Measurements from ENCODE around the gene FAM89A. TPM values are rescaled to one million over a fixed set of nuclear protein-coding genes. Genes with fewer than 3 reads are reported as not detected.
"Not testable (repeated sequence)": the region's sequence is repeated elsewhere in the genome, so short reads cannot be mapped to it uniquely, and the experiment has no call there.

Gene FAM89A
- total and polyA plus RNA-seq, 9 of the 15 experiments (the other 6 are each of a cell fraction or from before 2014, with no cell fraction given), result 8.7 to 66.2 (median 43.3) TPM

DNA sequence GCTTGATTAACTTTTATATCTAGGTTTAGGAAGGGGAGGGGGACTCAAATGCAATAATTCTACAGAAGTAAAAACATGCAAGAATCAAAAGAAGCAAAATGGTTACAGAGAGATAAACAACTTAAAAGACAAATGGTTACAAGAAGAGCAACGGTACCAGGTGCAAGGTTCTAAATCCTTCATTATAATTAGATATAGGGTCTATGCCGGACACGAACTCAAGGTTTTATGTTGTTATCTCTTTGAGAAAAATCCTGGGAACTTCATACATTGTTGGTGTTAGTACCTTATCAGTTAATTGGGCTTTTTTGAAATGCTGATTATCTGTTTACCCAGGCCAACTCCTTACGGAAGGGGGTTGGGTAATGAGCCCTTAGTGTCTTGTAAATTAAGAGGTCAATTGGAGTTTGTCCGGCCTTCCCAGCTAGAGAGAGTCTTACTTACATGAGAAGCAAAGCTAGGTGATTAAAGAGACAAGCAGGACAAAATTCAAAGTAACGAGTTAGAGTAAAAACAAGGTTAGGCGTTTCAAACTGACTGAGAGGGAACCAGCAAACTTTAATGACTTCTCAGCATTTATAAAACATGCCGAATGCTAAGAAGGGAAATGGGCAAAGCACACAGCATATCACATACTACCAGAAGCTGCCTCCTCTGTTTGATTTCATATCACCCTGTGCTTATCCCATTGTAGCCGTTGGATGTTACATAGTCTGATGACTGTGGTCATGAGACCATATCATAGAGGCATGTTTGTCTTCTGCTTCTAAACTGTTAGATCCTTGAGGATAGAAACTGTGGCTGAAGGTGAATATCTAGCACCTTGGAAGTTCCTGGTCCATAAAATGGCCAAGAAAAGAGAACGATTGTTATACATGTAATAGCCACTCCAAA, 55.2 kb downstream of the FAM89A start (continued):
- TF ChIP-seq LEF1 (IDR thresholded peaks at IDR 0.05) (peak; percentile 96), KLF6 (CRISPR knock-in tag; IDR thresholded peaks at IDR 0.05; ENCODE audit: borderline replicate concordance) (peak; percentile 55; the same call in 1 of the 2 replicates), CEBPB (tag; IDR thresholded peaks at IDR 0.05) (peak; percentile 58), ZNF354B (CRISPR knock-in tag; IDR thresholded peaks at IDR 0.05) (peak; percentile 63; the same call in 1 of the 2 replicates), ARID1B (IDR thresholded peaks at IDR 0.05) (peak; percentile 92), TAL1 (IDR thresholded peaks at IDR 0.05) (peak; percentile 82), CCNT2 (IDR thresholded peaks at IDR 0.05; ENCODE audit: borderline replicate concordance, extremely low read depth, insufficient read length, low read depth, low read length) (peak; percentile 48), CTBP1 (IDR thresholded peaks at IDR 0.05; ENCODE audit: borderline replicate concordance) (peak; percentile 28; the same call in 1 of the 2 replicates), ZNF584 (CRISPR knock-in tag; IDR thresholded peaks at IDR 0.05; ENCODE audit: low read depth) (0 out of 2 replicates have a peak, but pooled peaks have one; percentile 39), C11orf30 (IDR thresholded peaks at IDR 0.05; ENCODE audit: low read depth) (peak; percentile 73), ATF1 (tag; IDR thresholded peaks at IDR 0.05) (peak; percentile 48), BCOR (IDR thresholded peaks at IDR 0.05) (0 out of 2 replicates have a peak, but pooled peaks have one; percentile 45), ESRRA (IDR thresholded peaks at IDR 0.05; ENCODE audit: borderline replicate concordance, low read depth) (peak; percentile 57; the same call in 1 of the 2 replicates), TBL1XR1 (IDR thresholded peaks at IDR 0.05; ENCODE audit: low read length in 2 of 2) (peak in 1 of 2 experiments; percentile 80; a peak in 1 of 4 replicates), ZEB2 (IDR thresholded peaks at IDR 0.05) (0 out of 2 replicates have a peak, but pooled peaks have one; percentile 15), NFIC (IDR thresholded peaks at IDR 0.05) (peak; percentile 66)
- TF ChIP-seq, protein P1, sequence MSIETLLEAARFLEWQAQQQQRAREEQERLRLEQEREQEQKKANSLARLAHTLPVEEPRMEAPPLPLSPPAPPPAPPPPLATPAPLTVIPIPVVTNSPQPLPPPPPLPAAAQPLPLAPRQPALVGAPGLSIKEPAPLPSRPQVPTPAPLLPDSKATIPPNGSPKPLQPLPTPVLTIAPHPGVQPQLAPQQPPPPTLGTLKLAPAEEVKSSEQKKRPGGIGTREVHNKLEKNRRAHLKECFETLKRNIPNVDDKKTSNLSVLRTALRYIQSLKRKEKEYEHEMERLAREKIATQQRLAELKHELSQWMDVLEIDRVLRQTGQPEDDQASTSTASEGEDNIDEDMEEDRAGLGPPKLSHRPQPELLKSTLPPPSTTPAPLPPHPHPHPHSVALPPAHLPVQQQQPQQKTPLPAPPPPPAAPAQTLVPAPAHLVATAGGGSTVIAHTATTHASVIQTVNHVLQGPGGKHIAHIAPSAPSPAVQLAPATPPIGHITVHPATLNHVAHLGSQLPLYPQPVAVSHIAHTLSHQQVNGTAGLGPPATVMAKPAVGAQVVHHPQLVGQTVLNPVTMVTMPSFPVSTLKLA (conservative IDR thresholded peaks at IDR 0.05), result peak in 1 of 2 experiments; percentile 57; a peak in 1 of 4 replicates
- TF ChIP-seq, protein P2, sequence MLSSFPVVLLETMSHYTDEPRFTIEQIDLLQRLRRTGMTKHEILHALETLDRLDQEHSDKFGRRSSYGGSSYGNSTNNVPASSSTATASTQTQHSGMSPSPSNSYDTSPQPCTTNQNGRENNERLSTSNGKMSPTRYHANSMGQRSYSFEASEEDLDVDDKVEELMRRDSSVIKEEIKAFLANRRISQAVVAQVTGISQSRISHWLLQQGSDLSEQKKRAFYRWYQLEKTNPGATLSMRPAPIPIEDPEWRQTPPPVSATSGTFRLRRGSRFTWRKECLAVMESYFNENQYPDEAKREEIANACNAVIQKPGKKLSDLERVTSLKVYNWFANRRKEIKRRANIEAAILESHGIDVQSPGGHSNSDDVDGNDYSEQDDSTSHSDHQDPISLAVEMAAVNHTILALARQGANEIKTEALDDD (IDR thresholded peaks at IDR 0.05), result peak; percentile 59
- TF ChIP-seq, protein P3, sequence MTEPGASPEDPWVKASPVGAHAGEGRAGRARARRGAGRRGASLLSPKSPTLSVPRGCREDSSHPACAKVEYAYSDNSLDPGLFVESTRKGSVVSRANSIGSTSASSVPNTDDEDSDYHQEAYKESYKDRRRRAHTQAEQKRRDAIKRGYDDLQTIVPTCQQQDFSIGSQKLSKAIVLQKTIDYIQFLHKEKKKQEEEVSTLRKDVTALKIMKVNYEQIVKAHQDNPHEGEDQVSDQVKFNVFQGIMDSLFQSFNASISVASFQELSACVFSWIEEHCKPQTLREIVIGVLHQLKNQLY (CRISPR knock-in tag; conservative IDR thresholded peaks at IDR 0.05), result 0 out of 4 replicates have a peak, but pooled peaks of 1 of the 2 experiments have one; percentile 30
- TF ChIP-seq ATF1 (CRISPR knock-in tag; IDR thresholded peaks at IDR 0.05), result not testable (repeated sequence)
- TF ChIP-seq, protein P4, sequence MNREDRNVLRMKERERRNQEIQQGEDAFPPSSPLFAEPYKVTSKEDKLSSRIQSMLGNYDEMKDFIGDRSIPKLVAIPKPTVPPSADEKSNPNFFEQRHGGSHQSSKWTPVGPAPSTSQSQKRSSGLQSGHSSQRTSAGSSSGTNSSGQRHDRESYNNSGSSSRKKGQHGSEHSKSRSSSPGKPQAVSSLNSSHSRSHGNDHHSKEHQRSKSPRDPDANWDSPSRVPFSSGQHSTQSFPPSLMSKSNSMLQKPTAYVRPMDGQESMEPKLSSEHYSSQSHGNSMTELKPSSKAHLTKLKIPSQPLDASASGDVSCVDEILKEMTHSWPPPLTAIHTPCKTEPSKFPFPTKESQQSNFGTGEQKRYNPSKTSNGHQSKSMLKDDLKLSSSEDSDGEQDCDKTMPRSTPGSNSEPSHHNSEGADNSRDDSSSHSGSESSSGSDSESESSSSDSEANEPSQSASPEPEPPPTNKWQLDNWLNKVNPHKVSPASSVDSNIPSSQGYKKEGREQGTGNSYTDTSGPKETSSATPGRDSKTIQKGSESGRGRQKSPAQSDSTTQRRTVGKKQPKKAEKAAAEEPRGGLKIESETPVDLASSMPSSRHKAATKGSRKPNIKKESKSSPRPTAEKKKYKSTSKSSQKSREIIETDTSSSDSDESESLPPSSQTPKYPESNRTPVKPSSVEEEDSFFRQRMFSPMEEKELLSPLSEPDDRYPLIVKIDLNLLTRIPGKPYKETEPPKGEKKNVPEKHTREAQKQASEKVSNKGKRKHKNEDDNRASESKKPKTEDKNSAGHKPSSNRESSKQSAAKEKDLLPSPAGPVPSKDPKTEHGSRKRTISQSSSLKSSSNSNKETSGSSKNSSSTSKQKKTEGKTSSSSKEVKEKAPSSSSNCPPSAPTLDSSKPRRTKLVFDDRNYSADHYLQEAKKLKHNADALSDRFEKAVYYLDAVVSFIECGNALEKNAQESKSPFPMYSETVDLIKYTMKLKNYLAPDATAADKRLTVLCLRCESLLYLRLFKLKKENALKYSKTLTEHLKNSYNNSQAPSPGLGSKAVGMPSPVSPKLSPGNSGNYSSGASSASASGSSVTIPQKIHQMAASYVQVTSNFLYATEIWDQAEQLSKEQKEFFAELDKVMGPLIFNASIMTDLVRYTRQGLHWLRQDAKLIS (CRISPR knock-in tag; IDR thresholded peaks at IDR 0.05), result peak; percentile 73; the same call in 1 of the 2 replicates

Data from K562 (cell line).